ENCODE data around the gene PPARGC1A. TPM values are rescaled to one million over a fixed set of nuclear protein-coding genes. Genes with fewer than 3 reads are reported as not detected.

The PPARGC1A gene
- total and polyA plus RNA-seq, 4 donors = 7.7 to 34.6 (median 16.3) TPM

DNA sequence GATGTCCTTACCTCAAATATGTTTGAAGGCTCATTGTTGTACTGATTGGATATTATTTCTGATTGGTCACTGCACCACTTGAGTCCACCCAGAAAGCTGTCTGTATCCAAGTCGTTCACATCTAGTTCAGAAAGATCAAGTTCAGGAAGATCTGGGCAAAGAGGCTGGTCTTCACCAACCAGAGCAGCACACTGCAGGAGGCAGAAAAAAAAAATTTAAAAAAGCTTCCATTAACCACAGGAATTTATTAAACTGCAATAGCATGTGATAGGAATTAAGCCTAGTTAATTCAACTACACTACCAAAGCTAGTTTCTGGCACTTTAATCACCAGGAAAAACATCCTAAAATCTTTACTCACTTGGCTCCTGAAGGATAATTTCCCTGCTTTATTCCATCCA, 5.1 kb downstream of the PPARGC1A start:
- no peak for DNase-seq (ENCODE audit: low spot score)
- Histone ChIP-seq H3K4me1 (ENCODE audit: control insufficient read depth in 4 of 4, insufficient read depth in 4 of 4, low read length in 3 of 4) (peaks cover 6 to 42% (median 17%) of the 10 kb centered on the region in 4 donors), H3K4me3 (ENCODE audit: low read depth in 1 of 3, low read length in 3 of 3) (no peak overlapping the region), H3K9ac (ENCODE audit: low read depth in 1 of 2, low read length in 2 of 2) (no peak overlapping the region), H3K27ac (ENCODE audit: low read depth in 1 of 2, low read length in 2 of 2) (peak overlapping the region; percentile 78 to 79), H3K9me3 (ENCODE audit: control insufficient read depth in 4 of 4, low read length in 3 of 4) (no peaks in the 10 kb centered on the region), H3K27me3 (ENCODE audit: control insufficient read depth in 4 of 4, insufficient read depth in 4 of 4, low read length in 3 of 4) (no peaks in the 10 kb centered on the region), H3K36me3 (ENCODE audit: control insufficient read depth in 4 of 4, insufficient read depth in 3 of 4, low read depth in 1 of 4, low read length in 3 of 4) (no peaks in the 10 kb centered on the region)
- TF ChIP-seq, protein P1, sequence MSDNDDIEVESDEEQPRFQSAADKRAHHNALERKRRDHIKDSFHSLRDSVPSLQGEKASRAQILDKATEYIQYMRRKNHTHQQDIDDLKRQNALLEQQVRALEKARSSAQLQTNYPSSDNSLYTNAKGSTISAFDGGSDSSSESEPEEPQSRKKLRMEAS (IDR thresholded peaks at IDR 0.05) = no peak
- TF ChIP-seq RXRA (IDR thresholded peaks at IDR 0.05) (no peak), JUND (IDR thresholded peaks at IDR 0.05) (no peak), SP1 (IDR thresholded peaks at IDR 0.05) (no peak), GABPA (IDR thresholded peaks at IDR 0.05 in 1 of 2, conservative IDR thresholded peaks at IDR 0.05 in 1 of 2) (no peak), FOXA2 (IDR thresholded peaks at IDR 0.05) (no peak), EGR1 (IDR thresholded peaks at IDR 0.05; ENCODE audit: low read depth in 2 of 2) (no peak), NR2F2 (IDR thresholded peaks at IDR 0.05) (no peak), FOXA1 (IDR thresholded peaks at IDR 0.05) (no peak), RAD21 (IDR thresholded peaks at IDR 0.05) (no peak), HNF4G (IDR thresholded peaks at IDR 0.05) (no peak), HNF4A (conservative IDR thresholded peaks at IDR 0.05) (no peak), YY1 (IDR thresholded peaks at IDR 0.05) (no peak)
- TF ChIP-seq, protein P2, sequence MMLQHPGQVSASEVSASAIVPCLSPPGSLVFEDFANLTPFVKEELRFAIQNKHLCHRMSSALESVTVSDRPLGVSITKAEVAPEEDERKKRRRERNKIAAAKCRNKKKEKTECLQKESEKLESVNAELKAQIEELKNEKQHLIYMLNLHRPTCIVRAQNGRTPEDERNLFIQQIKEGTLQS (IDR thresholded peaks at IDR 0.05) = no peak
- TF ChIP-seq, protein P3, sequence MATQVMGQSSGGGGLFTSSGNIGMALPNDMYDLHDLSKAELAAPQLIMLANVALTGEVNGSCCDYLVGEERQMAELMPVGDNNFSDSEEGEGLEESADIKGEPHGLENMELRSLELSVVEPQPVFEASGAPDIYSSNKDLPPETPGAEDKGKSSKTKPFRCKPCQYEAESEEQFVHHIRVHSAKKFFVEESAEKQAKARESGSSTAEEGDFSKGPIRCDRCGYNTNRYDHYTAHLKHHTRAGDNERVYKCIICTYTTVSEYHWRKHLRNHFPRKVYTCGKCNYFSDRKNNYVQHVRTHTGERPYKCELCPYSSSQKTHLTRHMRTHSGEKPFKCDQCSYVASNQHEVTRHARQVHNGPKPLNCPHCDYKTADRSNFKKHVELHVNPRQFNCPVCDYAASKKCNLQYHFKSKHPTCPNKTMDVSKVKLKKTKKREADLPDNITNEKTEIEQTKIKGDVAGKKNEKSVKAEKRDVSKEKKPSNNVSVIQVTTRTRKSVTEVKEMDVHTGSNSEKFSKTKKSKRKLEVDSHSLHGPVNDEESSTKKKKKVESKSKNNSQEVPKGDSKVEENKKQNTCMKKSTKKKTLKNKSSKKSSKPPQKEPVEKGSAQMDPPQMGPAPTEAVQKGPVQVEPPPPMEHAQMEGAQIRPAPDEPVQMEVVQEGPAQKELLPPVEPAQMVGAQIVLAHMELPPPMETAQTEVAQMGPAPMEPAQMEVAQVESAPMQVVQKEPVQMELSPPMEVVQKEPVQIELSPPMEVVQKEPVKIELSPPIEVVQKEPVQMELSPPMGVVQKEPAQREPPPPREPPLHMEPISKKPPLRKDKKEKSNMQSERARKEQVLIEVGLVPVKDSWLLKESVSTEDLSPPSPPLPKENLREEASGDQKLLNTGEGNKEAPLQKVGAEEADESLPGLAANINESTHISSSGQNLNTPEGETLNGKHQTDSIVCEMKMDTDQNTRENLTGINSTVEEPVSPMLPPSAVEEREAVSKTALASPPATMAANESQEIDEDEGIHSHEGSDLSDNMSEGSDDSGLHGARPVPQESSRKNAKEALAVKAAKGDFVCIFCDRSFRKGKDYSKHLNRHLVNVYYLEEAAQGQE (IDR thresholded peaks at IDR 0.05) = no peak
- TF ChIP-seq, protein P4, sequence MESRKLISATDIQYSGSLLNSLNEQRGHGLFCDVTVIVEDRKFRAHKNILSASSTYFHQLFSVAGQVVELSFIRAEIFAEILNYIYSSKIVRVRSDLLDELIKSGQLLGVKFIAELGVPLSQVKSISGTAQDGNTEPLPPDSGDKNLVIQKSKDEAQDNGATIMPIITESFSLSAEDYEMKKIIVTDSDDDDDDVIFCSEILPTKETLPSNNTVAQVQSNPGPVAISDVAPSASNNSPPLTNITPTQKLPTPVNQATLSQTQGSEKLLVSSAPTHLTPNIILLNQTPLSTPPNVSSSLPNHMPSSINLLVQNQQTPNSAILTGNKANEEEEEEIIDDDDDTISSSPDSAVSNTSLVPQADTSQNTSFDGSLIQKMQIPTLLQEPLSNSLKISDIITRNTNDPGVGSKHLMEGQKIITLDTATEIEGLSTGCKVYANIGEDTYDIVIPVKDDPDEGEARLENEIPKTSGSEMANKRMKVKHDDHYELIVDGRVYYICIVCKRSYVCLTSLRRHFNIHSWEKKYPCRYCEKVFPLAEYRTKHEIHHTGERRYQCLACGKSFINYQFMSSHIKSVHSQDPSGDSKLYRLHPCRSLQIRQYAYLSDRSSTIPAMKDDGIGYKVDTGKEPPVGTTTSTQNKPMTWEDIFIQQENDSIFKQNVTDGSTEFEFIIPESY (IDR thresholded peaks at IDR 0.05) = no peak
- 52% methylated on average over 1 of the region's 1 CpG for WGBS

DNA sequence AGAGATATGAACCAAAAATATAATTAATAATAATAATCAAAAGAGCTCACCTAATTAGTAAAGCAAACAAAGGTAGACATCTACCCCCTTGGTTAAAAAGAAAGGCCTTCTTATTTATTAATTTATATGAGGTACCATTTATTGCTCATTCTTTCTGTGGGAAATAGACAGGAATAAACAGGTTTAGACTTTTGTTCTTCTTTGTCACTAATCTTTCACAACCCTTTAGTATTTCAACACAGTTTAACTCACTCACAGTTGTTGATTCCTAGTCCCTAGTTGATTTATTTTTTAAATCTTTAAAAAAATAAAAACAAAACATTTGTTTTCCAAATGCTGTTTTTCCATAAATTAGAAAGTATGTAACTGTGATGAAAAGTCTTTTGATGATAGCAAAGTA, 5.6 kb downstream of the PPARGC1A start:
- Histone ChIP-seq H3K27ac (ENCODE audit: low read depth in 1 of 2, low read length in 2 of 2) (peak overlapping the region; percentile 78 to 79), H3K9me3 (ENCODE audit: control insufficient read depth in 4 of 4, low read length in 3 of 4) (no peaks in the 10 kb centered on the region), H3K4me1 (ENCODE audit: control insufficient read depth in 4 of 4, insufficient read depth in 4 of 4, low read length in 3 of 4) (peaks cover 6 to 47% (median 15%) of the 10 kb centered on the region in 4 donors), H3K36me3 (ENCODE audit: control insufficient read depth in 4 of 4, insufficient read depth in 3 of 4, low read depth in 1 of 4, low read length in 3 of 4) (no peaks in the 10 kb centered on the region), H3K27me3 (ENCODE audit: control insufficient read depth in 4 of 4, insufficient read depth in 4 of 4, low read length in 3 of 4) (no peaks in the 10 kb centered on the region), H3K9ac (ENCODE audit: low read depth in 1 of 2, low read length in 2 of 2) (peak overlapping the region in 1 of 2 donors; percentile 29), H3K4me3 (ENCODE audit: low read depth in 1 of 3, low read length in 3 of 3) (no peak overlapping the region)
- no peak for DNase-seq (ENCODE audit: low spot score)
- TF ChIP-seq, protein P5, sequence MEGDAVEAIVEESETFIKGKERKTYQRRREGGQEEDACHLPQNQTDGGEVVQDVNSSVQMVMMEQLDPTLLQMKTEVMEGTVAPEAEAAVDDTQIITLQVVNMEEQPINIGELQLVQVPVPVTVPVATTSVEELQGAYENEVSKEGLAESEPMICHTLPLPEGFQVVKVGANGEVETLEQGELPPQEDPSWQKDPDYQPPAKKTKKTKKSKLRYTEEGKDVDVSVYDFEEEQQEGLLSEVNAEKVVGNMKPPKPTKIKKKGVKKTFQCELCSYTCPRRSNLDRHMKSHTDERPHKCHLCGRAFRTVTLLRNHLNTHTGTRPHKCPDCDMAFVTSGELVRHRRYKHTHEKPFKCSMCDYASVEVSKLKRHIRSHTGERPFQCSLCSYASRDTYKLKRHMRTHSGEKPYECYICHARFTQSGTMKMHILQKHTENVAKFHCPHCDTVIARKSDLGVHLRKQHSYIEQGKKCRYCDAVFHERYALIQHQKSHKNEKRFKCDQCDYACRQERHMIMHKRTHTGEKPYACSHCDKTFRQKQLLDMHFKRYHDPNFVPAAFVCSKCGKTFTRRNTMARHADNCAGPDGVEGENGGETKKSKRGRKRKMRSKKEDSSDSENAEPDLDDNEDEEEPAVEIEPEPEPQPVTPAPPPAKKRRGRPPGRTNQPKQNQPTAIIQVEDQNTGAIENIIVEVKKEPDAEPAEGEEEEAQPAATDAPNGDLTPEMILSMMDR (IDR thresholded peaks at IDR 0.05; ENCODE audit: low read depth, low read length, missing input control) = no peak
- TF ChIP-seq SP1 (IDR thresholded peaks at IDR 0.05) = no peak
- TF ChIP-seq NR2F2 (IDR thresholded peaks at IDR 0.05) = no peak
- TF ChIP-seq, protein P4 (IDR thresholded peaks at IDR 0.05) = no peak
- TF ChIP-seq HNF4A (conservative IDR thresholded peaks at IDR 0.05) = peak; percentile 57 to 62
- TF ChIP-seq, protein P3 (IDR thresholded peaks at IDR 0.05) = peak; percentile 24
- no peak for TF ChIP-seq EGR1 (IDR thresholded peaks at IDR 0.05; ENCODE audit: low read depth in 2 of 2)
- no peak for TF ChIP-seq HNF4G (IDR thresholded peaks at IDR 0.05)
- TF ChIP-seq RAD21 (IDR thresholded peaks at IDR 0.05) = peak; percentile 17 to 19
- TF ChIP-seq FOXA2 (IDR thresholded peaks at IDR 0.05) = no peak
- TF ChIP-seq, protein P1 (IDR thresholded peaks at IDR 0.05) = no peak
- TF ChIP-seq, protein P2 (IDR thresholded peaks at IDR 0.05) = no peak

Data from liver (tissue), 9 donors.